Right lobe of liver (tissue), 4 donors: ENCODE data around the gene CLK2.

Source experiments
- CTCF ChIP-seq, 4 donors: fragments of 200-600 bp in 3 of 4; fragments of 450-650 bp in 1 of 4; IDR thresholded peaks; one replicate each; pipeline versions ENCODE4 v1.5.1 to v1.8.0; 2016 to 2022; ENCODE audit warnings: antibody characterized with exemption in 4 of 4, mild to moderate bottlenecking in 2 of 4
- POLR2A ChIP-seq: fragments of 450-650 bp; IDR thresholded peaks from one replicate; pipeline ENCODE4 v1.6.1; 2017; ENCODE audit warnings: antibody characterized with exemption, mild to moderate bottlenecking
- donor health status: DM: no; HTN: no; CAD: no.
- donor health status: DM: no; HTN: no; CAD: no.
- donor health status: DM: no; HTN: yes; CAD: no.

- TF ChIP-seq CTCF (IDR thresholded peaks at IDR 0.05) (no peak), POLR2A (no peak)
Measured at GRCh38 chr1:155267373-155267772, 5.9 kb downstream of the CLK2 start.
